OCI-LY7 (cell line): ENCODE measurements around the gene ZNF135. TPM values are rescaled to one million over a fixed set of nuclear protein-coding genes. Genes with fewer than 3 reads are reported as not detected.

Experiments
- BruUV-seq: library from RNA; stranded (reverse); fragments of 400-500 nt; replicated peaks from 2 replicates; lab custom pipeline; 2021; lab: Mats Ljungman, UMichigan
- CTCF ChIA-PET: fragments of 300-600 bp; sonication (Branson Sonifier 250); formaldehyde crosslinking; loops from one replicate; lab custom pipeline; 2022; ENCODE audit warnings: antibody characterized with exemption; ENCODE audit not compliant: unreplicated experiment; lab: Charles Lee
- POLR2A ChIA-PET: fragments of 300-600 bp; sonication (Branson Sonifier 250); formaldehyde crosslinking; loops from one replicate; lab custom pipeline; 2022; ENCODE audit warnings: antibody characterized with exemption; lab: Charles Lee
- DNase-seq: peaks from one replicate; pipeline ENCODE4 v3.0.0-alpha.2; 2015; ENCODE audit warnings: low spot score
- H2AFZ ChIP-seq: fragments of 200-600 bp; sonication (generic), shearing (Covaris generic); 2 replicates; pipeline ENCODE4 v1.6.1; 2014; ENCODE audit warnings: mild to moderate bottlenecking, antibody characterized with exemption, low read length, moderate library complexity
- H3K27ac ChIP-seq: fragments of 200-600 bp; sonication (generic); 2 replicates; pipeline ENCODE4 v1.5.1; 2014; ENCODE audit warnings: mixed run types, low read depth, mild to moderate bottlenecking, moderate library complexity, low read length, inconsistent platforms; ENCODE audit not compliant: poor library complexity, severe bottlenecking
- H3K36me3 ChIP-seq: fragments of 200-600 bp; sonication (generic); 2 replicates; pipeline ENCODE4 v1.6.1; 2014; ENCODE audit warnings: mild to moderate bottlenecking, antibody characterized with exemption, low read length, moderate library complexity, mixed read lengths; ENCODE audit not compliant: insufficient read depth
- H3K4me1 ChIP-seq: fragments of 200-600 bp; sonication (generic); 2 replicates; pipeline ENCODE4 v1.5.1; 2014; ENCODE audit warnings: mild to moderate bottlenecking, low read length; ENCODE audit not compliant: insufficient read depth, poor library complexity, severe bottlenecking
- H3K4me2 ChIP-seq: fragments of 200-600 bp; sonication (generic); 2 replicates; pipeline ENCODE4 v1.6.1; 2014; ENCODE audit warnings: mild to moderate bottlenecking, low read length
- H3K4me3 ChIP-seq: fragments of 200-600 bp; sonication (generic); 2 replicates; pipeline ENCODE4 v1.5.1; 2014; ENCODE audit warnings: mild to moderate bottlenecking, low read depth, low read length; ENCODE audit not compliant: poor library complexity, severe bottlenecking
- H3K79me2 ChIP-seq: fragments of 200-600 bp; sonication (generic); 2 replicates; pipeline ENCODE4 v1.6.1; 2016; ENCODE audit warnings: low read depth, mild to moderate bottlenecking, low read length, moderate library complexity, mixed read lengths; ENCODE audit not compliant: insufficient read depth
- H3K9me2 ChIP-seq: fragments of 200-600 bp; sonication (generic); 2 replicates; pipeline ENCODE4 v1.6.1; 2016; ENCODE audit warnings: mild to moderate bottlenecking, low read length, mixed read lengths; ENCODE audit not compliant: insufficient read depth
- H3K9me3 ChIP-seq: fragments of 200-600 bp; sonication (generic); 2 replicates; pipeline ENCODE4 v1.6.1; 2014; ENCODE audit warnings: mild to moderate bottlenecking, mixed run types, low read length, mixed read lengths
- H4K20me1 ChIP-seq: fragments of 200-600 bp; sonication (generic); 2 replicates; pipeline ENCODE4 v1.6.1; 2014; ENCODE audit warnings: mild to moderate bottlenecking, antibody characterized with exemption, low read length, moderate library complexity, mixed read lengths; ENCODE audit not compliant: insufficient read depth
- CTCF ChIP-seq: fragments of 200-600 bp; sonication (generic); conservative IDR thresholded peaks from 2 replicates; pipeline ENCODE4 v1.5.1; 2014; ENCODE audit warnings: mild to moderate bottlenecking, antibody characterized with exemption, low read length, moderate library complexity, mixed read lengths
- EZH2phosphoT487 ChIP-seq: fragments of 200-600 bp; sonication (generic); IDR thresholded peaks from 2 replicates; pipeline ENCODE4 v1.6.1; 2018; ENCODE audit warnings: low read depth, borderline replicate concordance, mild to moderate bottlenecking, mixed run types, antibody characterized with exemption, low read length, moderate library complexity, mixed read lengths
- intact Hi-C: fragments of 100-400 bp; cut with micrococcal nuclease; formaldehyde crosslinking; loops from one replicate; pipeline ENCODE4 v1.10.0; 2022; ENCODE audit not compliant: unreplicated experiment
- total RNA-seq, 2 experiments: library from RNA; depleted of rRNA in 1 of 2; stranded (reverse); fragments of >200 nt in 1 of 2; shearing (Covaris generic) in 1 of 2; gene quantifications; 2 replicates each; pipeline ENCODE4 v1.2.3, GENCODE V29; 2014 to 2022

Gene ZNF135
- total RNA-seq, 2 experiments from 2014 or later: not detected

- no peaks in the 10 kb centered on the region for H3K36me3 ChIP-seq
- no peak overlapping the region for H2AFZ ChIP-seq
- no peaks in the 10 kb centered on the region for H3K4me1 ChIP-seq
- H3K4me2 ChIP-seq: no peak overlapping the region
- ChIA-PET POLR2A (no interaction called here), CTCF (no interaction called here)
- no TSS peak for BruUV-seq
- DNase-seq: no peak
- H3K9me3 ChIP-seq: no peaks in the 10 kb centered on the region
- H3K4me3 ChIP-seq: no peak overlapping the region
- no peaks in the 10 kb centered on the region for H3K9me2 ChIP-seq
- H3K79me2 ChIP-seq: no peaks in the 10 kb centered on the region
- intact Hi-C loops: no loop called here
- TF ChIP-seq EZH2phosphoT487 (no peak), CTCF (no peak)
- no peak overlapping the region for H3K27ac ChIP-seq
- H4K20me1 ChIP-seq: no peaks in the 10 kb centered on the region
These were observed 30.8 kb downstream of the ZNF135 start for GRCh38 chr19:58089846-58090245.

GRCh38 chr19:58091251-58091995 lies 32.3 kb downstream of the ZNF135 start:
- no peaks in the 10 kb centered on the region for H4K20me1 ChIP-seq
- intact Hi-C loops: no loop called here
- H3K4me3 ChIP-seq: no peak overlapping the region
- TF ChIP-seq CTCF (no peak), EZH2phosphoT487 (no peak)
- no peaks in the 10 kb centered on the region for H3K36me3 ChIP-seq
- ChIA-PET CTCF (no interaction called here), POLR2A (interaction anchor here (0.6 kb wide), 1 partner anchor 944 kb away, joined by 4 read pairs; no protein-coding TSS in a partner anchor)
- H3K27ac ChIP-seq: no peak overlapping the region
- no peak for DNase-seq
- H3K4me1 ChIP-seq: no peaks in the 10 kb centered on the region
- H3K79me2 ChIP-seq: no peaks in the 10 kb centered on the region
- no peaks in the 10 kb centered on the region for H3K9me3 ChIP-seq
- no TSS peak for BruUV-seq
- no peaks in the 10 kb centered on the region for H3K9me2 ChIP-seq
- no peak overlapping the region for H2AFZ ChIP-seq
- H3K4me2 ChIP-seq: no peak overlapping the region

GRCh38 chr19:58093071-58093470 lies 34.0 kb downstream of the ZNF135 start:
- DNase-seq: no peak
- Histone ChIP-seq H3K4me1 (no peaks in the 10 kb centered on the region), H4K20me1 (no peaks in the 10 kb centered on the region), H2AFZ (no peak overlapping the region), H3K79me2 (no peaks in the 10 kb centered on the region), H3K9me3 (no peaks in the 10 kb centered on the region), H3K36me3 (no peaks in the 10 kb centered on the region), H3K27ac (no peak overlapping the region), H3K9me2 (no peaks in the 10 kb centered on the region), H3K4me3 (no peak overlapping the region), H3K4me2 (no peak overlapping the region)
- POLR2A ChIA-PET: no interaction called here
- intact Hi-C loops: no loop called here
- CTCF ChIA-PET: no interaction called here
- TF ChIP-seq CTCF: no peak
- TF ChIP-seq EZH2phosphoT487: no peak
- no TSS peak for BruUV-seq
